Panc1 (cell line): ENCODE measurements around the gene CDC42EP3. TPM values are rescaled to one million over a fixed set of nuclear protein-coding genes. Genes with fewer than 3 reads are reported as not detected.

Source experiments
- ATAC-seq: fragments of 200-7000 bp; cut with Tn5 transposase; 2 replicates; pipeline ENCODE4 v1.9.1; 2020; ENCODE audit warnings: mild to moderate bottlenecking, moderate library complexity
- BruUV-seq: library from RNA; stranded (reverse); fragments of 400-500 nt; replicated peaks from 2 replicates; lab custom pipeline; 2021; lab: Mats Ljungman, UMichigan
- CTCF ChIA-PET: fragments of 300-600 bp; sonication (Branson Sonifier 250); formaldehyde crosslinking; loops from one replicate; lab custom pipeline; 2022; ENCODE audit warnings: antibody characterized with exemption; lab: Charles Lee
- POLR2A ChIA-PET: fragments of 300-600 bp; sonication (Branson Sonifier 250); formaldehyde crosslinking; loops from one replicate; lab custom pipeline; 2022; ENCODE audit warnings: antibody characterized with exemption; lab: Charles Lee
- DNase-seq: peaks from one replicate; pipeline ENCODE4 v3.0.0-alpha.2; 2010; ENCODE audit warnings: low read depth, low spot score
- H3K27ac ChIP-seq: 2 replicates; pipeline ENCODE4 v1.5.1; 2011; ENCODE audit warnings: mild to moderate bottlenecking, low read length, inconsistent platforms
- H3K27me3 ChIP-seq: fragments of 200-500 bp; sonication (Bioruptor generic); 2 replicates; pipeline ENCODE4 v1.6.0; 2014; ENCODE audit warnings: low read length, inconsistent platforms; ENCODE audit not compliant: control insufficient read depth, insufficient read depth
- H3K36me3 ChIP-seq: fragments of 200-500 bp; sonication (Bioruptor generic); 2 replicates; pipeline ENCODE4 v1.5.1; 2014; ENCODE audit warnings: inconsistent platforms, mild to moderate bottlenecking, low read length, moderate library complexity; ENCODE audit not compliant: control insufficient read depth, insufficient read depth
- H3K4me1 ChIP-seq: 2 replicates; pipeline ENCODE4 v1.5.1; 2011; ENCODE audit warnings: inconsistent platforms, mild to moderate bottlenecking, low read length, moderate library complexity; ENCODE audit not compliant: control insufficient read depth, insufficient read depth
- H3K4me3 ChIP-seq, 2 experiments: 2 replicates each; pipeline ENCODE4 v1.5.1; 2011 to 2012; ENCODE audit warnings: low read depth in 2 of 2, low read length in 2 of 2, mild to moderate bottlenecking in 2 of 2, inconsistent platforms in 1 of 2, moderate library complexity in 1 of 2
- H3K9me3 ChIP-seq: fragments of 200-500 bp; sonication (Bioruptor generic); 2 replicates; pipeline ENCODE4 v1.5.1; 2014; ENCODE audit warnings: low read depth, mild to moderate bottlenecking, inconsistent platforms, low read length, moderate library complexity; ENCODE audit not compliant: control insufficient read depth, insufficient read depth
- CTCF ChIP-seq: fragments of 450-650 bp; IDR thresholded peaks from 2 replicates; pipeline ENCODE4 v1.5.1; 2017; ENCODE audit warnings: mild to moderate bottlenecking
- POLR2AphosphoS5 ChIP-seq: IDR thresholded peaks from 2 replicates; pipeline ENCODE4 v1.6.1; 2012; ENCODE audit warnings: mild to moderate bottlenecking, low read depth, low read length, moderate library complexity
- REST ChIP-seq, 2 experiments: IDR thresholded peaks; 2 replicates each; pipeline ENCODE4 v1.6.1; 2011 to 2012; ENCODE audit warnings: low read depth in 2 of 2, control low read depth in 1 of 2, low read length in 1 of 2, mild to moderate bottlenecking in 1 of 2, moderate library complexity in 1 of 2; ENCODE audit not compliant: insufficient read depth in 1 of 2
- SIN3A ChIP-seq: IDR thresholded peaks from 2 replicates; pipeline ENCODE4 v1.6.1; 2012; ENCODE audit warnings: low read depth, mild to moderate bottlenecking, low read length, moderate library complexity, borderline replicate concordance; ENCODE audit not compliant: insufficient read depth
- TCF7L2 ChIP-seq: IDR thresholded peaks from 2 replicates; pipeline ENCODE4 v1.6.1; 2011; ENCODE audit warnings: mild to moderate bottlenecking, low read depth, low read length, inconsistent platforms
- in situ Hi-C: cut with HindIII; loops from 2 replicates; pipeline ENCODE4 v1.10.0; 2016; ENCODE audit warnings: low sequenced_read_pairs, low pct_unique_long_range_greater_than_20kb
- intact Hi-C: fragments of 100-400 bp; cut with micrococcal nuclease; formaldehyde crosslinking; loops from one replicate; pipeline ENCODE4 v1.10.0; 2022; ENCODE audit not compliant: unreplicated experiment
- total RNA-seq: library from RNA; stranded (reverse); gene quantifications from one replicate; pipeline ENCODE4 v1.2.1, GENCODE V29; 2021; ENCODE audit not compliant: unreplicated experiment

Gene CDC42EP3
- total RNA-seq, 1 experiment from 2014 or later = 6.1 TPM

- POLR2A ChIA-PET = no interaction called here
- Histone ChIP-seq H3K4me3 (no peak overlapping the region), H3K9me3 (no peaks in the 10 kb centered on the region), H3K27me3 (peaks cover 2% of the 10 kb centered on the region; the same call in 1 of the 2 replicates), H3K36me3 (no peaks in the 10 kb centered on the region), H3K4me1 (no peaks in the 10 kb centered on the region), H3K27ac (no peak overlapping the region)
- no peak for TF ChIP-seq SIN3A
- TF ChIP-seq POLR2AphosphoS5 = no peak
- no peak for TF ChIP-seq TCF7L2
- TF ChIP-seq CTCF = no peak
- no peak for TF ChIP-seq REST (IDR thresholded peaks at IDR 0.05; ENCODE audit: insufficient read depth in 1 of 2, low read depth in 2 of 2, low read length in 1 of 2)
- BruUV-seq = no TSS peak
- in situ Hi-C loops = no loop called here
- CTCF ChIA-PET = no interaction called here
- DNase-seq (no peak), ATAC-seq (no peak)
- intact Hi-C loops = no loop called here
Observed at GRCh38 chr2:37618326-37618725, 53.1 kb downstream of the CDC42EP3 start.

GRCh38 chr2:37617119-37617892 is 54.1 kb downstream of the CDC42EP3 start:
- H3K27ac ChIP-seq = no peak overlapping the region
- BruUV-seq = no TSS peak
- intact Hi-C loops (no loop called here), in situ Hi-C loops (no loop called here)
- ChIA-PET CTCF (no interaction called here), POLR2A (no interaction called here)
- ATAC-seq (no peak), DNase-seq (no peak)
- H3K4me1 ChIP-seq = no peaks in the 10 kb centered on the region
- peaks cover 2% of the 10 kb centered on the region; the same call in 1 of the 2 replicates for H3K27me3 ChIP-seq
- no peak for TF ChIP-seq SIN3A
- TF ChIP-seq POLR2AphosphoS5 = no peak
- no peak for TF ChIP-seq REST (IDR thresholded peaks at IDR 0.05; ENCODE audit: insufficient read depth in 1 of 2, low read depth in 2 of 2, low read length in 1 of 2)
- no peak for TF ChIP-seq CTCF
- no peak for TF ChIP-seq TCF7L2
- H3K4me3 ChIP-seq = no peak overlapping the region
- no peaks in the 10 kb centered on the region for H3K9me3 ChIP-seq
- H3K36me3 ChIP-seq = no peaks in the 10 kb centered on the region
